Liver (tissue), 9 donors: ENCODE results near the gene STX5. TPM values are rescaled to one million over a fixed set of nuclear protein-coding genes. Genes with fewer than 3 reads are reported as not detected.

Experiments
- DNase-seq: peaks from one replicate; pipeline ENCODE4 v3.0.0-alpha.2; 2017; ENCODE audit warnings: low spot score
- H3K27ac ChIP-seq, 2 donors: one replicate each; pipeline ENCODE4 v1.7.0; 2013; ENCODE audit warnings: inconsistent platforms in 2 of 2, low read length in 2 of 2, control low read depth in 1 of 2, low read depth in 1 of 2, mild to moderate bottlenecking in 1 of 2
- H3K27me3 ChIP-seq, 4 donors: one replicate each; pipeline versions ENCODE4 v1.6.1 to v1.7.0; 2013; ENCODE audit warnings: low read length in 3 of 4, inconsistent platforms in 1 of 4, mild to moderate bottlenecking in 1 of 4, moderate library complexity in 1 of 4; ENCODE audit not compliant: control insufficient read depth in 4 of 4, insufficient read depth in 4 of 4
- H3K36me3 ChIP-seq, 4 donors: one replicate each; pipeline versions ENCODE4 v1.6.1 to v1.7.0; 2013; ENCODE audit warnings: low read length in 3 of 4, mild to moderate bottlenecking in 3 of 4, low read depth in 1 of 4, moderate library complexity in 1 of 4; ENCODE audit not compliant: control insufficient read depth in 4 of 4, insufficient read depth in 3 of 4
- H3K4me1 ChIP-seq, 4 donors: one replicate each; pipeline versions ENCODE4 v1.6.1 to v1.7.0; 2013; ENCODE audit warnings: low read length in 3 of 4, mild to moderate bottlenecking in 3 of 4, moderate library complexity in 1 of 4; ENCODE audit not compliant: control insufficient read depth in 4 of 4, insufficient read depth in 4 of 4
- H3K4me3 ChIP-seq, 3 donors: one replicate each; pipeline versions ENCODE4 v1.6.1 to v1.7.0; 2013; ENCODE audit warnings: low read length in 3 of 3, control low read depth in 1 of 3, low read depth in 1 of 3, mild to moderate bottlenecking in 1 of 3
- H3K9ac ChIP-seq, 2 donors: one replicate each; pipeline ENCODE4 v1.7.0; 2013; ENCODE audit warnings: low read length in 2 of 2, mild to moderate bottlenecking in 2 of 2, moderate library complexity in 2 of 2, control low read depth in 1 of 2, low read depth in 1 of 2
- H3K9me3 ChIP-seq, 4 donors: one replicate each; pipeline versions ENCODE4 v1.6.1 to v1.7.0; 2013; ENCODE audit warnings: low read length in 3 of 4; ENCODE audit not compliant: control insufficient read depth in 4 of 4
- ATF3 ChIP-seq: IDR thresholded peaks from 2 replicates; pipeline ENCODE4 v1.6.1; 2016; ENCODE audit warnings: antibody characterized with exemption
- CTCF ChIP-seq: fragments of 150-350 bp; IDR thresholded peaks from 2 replicates; pipeline ENCODE4 v1.5.1; 2017; ENCODE audit warnings: improper control_type of control experiment, low read depth, low read length; ENCODE audit not compliant: missing input control
- EGR1 ChIP-seq, 2 donors: IDR thresholded peaks; 2 replicates each; pipeline ENCODE4 v1.6.1; 2016 to 2018; ENCODE audit warnings: antibody characterized with exemption in 2 of 2, low read depth in 2 of 2
- FOXA1 ChIP-seq: IDR thresholded peaks from 2 replicates; pipeline ENCODE4 v1.6.1; 2016; ENCODE audit warnings: antibody characterized with exemption
- FOXA2 ChIP-seq: IDR thresholded peaks from 2 replicates; pipeline ENCODE4 v1.6.1; 2016; ENCODE audit warnings: antibody characterized with exemption
- GABPA ChIP-seq, 2 donors: IDR thresholded peaks in 1 of 2; conservative IDR thresholded peaks in 1 of 2; 2 replicates each; pipeline ENCODE4 v1.6.1; 2016; ENCODE audit warnings: antibody characterized with exemption in 2 of 2, mild to moderate bottlenecking in 1 of 2, moderate library complexity in 1 of 2
- HNF4A ChIP-seq, 2 donors: conservative IDR thresholded peaks; 2 replicates each; pipeline ENCODE4 v1.6.1; 2016; ENCODE audit warnings: antibody characterized with exemption in 2 of 2, mild to moderate bottlenecking in 2 of 2
- HNF4G ChIP-seq: IDR thresholded peaks from 2 replicates; pipeline ENCODE4 v1.6.1; 2016; ENCODE audit warnings: antibody characterized with exemption
- JUND ChIP-seq, 2 donors: IDR thresholded peaks; 2 replicates each; pipeline ENCODE4 v1.6.1; 2016; ENCODE audit warnings: antibody characterized with exemption in 2 of 2
- NR2F2 ChIP-seq: IDR thresholded peaks from 2 replicates; pipeline ENCODE4 v1.6.1; 2016; ENCODE audit warnings: antibody characterized with exemption
- RAD21 ChIP-seq, 2 donors: IDR thresholded peaks; 2 replicates each; pipeline ENCODE4 v1.6.1; 2016; ENCODE audit warnings: antibody characterized with exemption in 2 of 2, mild to moderate bottlenecking in 2 of 2
- RXRA ChIP-seq, 2 donors: IDR thresholded peaks; 2 replicates each; pipeline ENCODE4 v1.6.1; 2017 to 2018; ENCODE audit warnings: antibody characterized with exemption in 2 of 2, mild to moderate bottlenecking in 1 of 2
- SP1 ChIP-seq: IDR thresholded peaks from 2 replicates; pipeline ENCODE4 v1.6.1; 2018; ENCODE audit warnings: antibody characterized with exemption, mild to moderate bottlenecking
- TAF1 ChIP-seq: conservative IDR thresholded peaks from 2 replicates; pipeline ENCODE4 v1.6.1; 2016; ENCODE audit warnings: antibody characterized with exemption, mild to moderate bottlenecking
- YY1 ChIP-seq: IDR thresholded peaks from 2 replicates; pipeline ENCODE4 v1.6.1; 2016; ENCODE audit warnings: antibody characterized with exemption, mild to moderate bottlenecking
- WGBS: extraction: QIAGEN DNeasy Blood & Tissue Kit; methylation state at CpG from one replicate; pipeline ENCODE4 v1.1.7; 2013; 5-methylcytosine and 5-hydroxymethylcytosine counted together
- polyA plus RNA-seq, 2 donors: library from polyadenylated mRNA; stranded (reverse) in 1 of 2; unstranded in 1 of 2; fragments of 200-250 nt in 1 of 2; fragments of >200 nt in 1 of 2; fragmentation: Nextera tagmentation in 1 of 2; extraction: Ambion mirVana in 1 of 2; gene quantifications; one replicate each; pipeline versions ENCODE4 v1.2.1 to v1.2.3, GENCODE V29; 2013 to 2015
- total RNA-seq, 2 donors: library from RNA; depleted of rRNA; stranded (reverse); fragments of >200 nt; gene quantifications; one replicate each; pipeline ENCODE4 v1.2.3, GENCODE V29; 2014
- TF ChIP-seq, protein P1 (sequence below): IDR thresholded peaks from 2 replicates; pipeline ENCODE4 v1.6.1; 2016; ENCODE audit warnings: antibody characterized with exemption
- TF ChIP-seq, protein P2 (sequence below): IDR thresholded peaks from 2 replicates; pipeline ENCODE4 v1.6.1; 2016; ENCODE audit warnings: antibody characterized with exemption, mild to moderate bottlenecking
- TF ChIP-seq, protein P3 (sequence below): IDR thresholded peaks from 2 replicates; pipeline ENCODE4 v1.6.1; 2016; ENCODE audit warnings: antibody characterized with exemption
- donor health status: healthy.
- donor health status: healthy.
- donor health status: healthy.
- donor health status: healthy.
- donor health status: healthy.

STX5 gene
- total and polyA plus RNA-seq, 4 donors = 13.6 to 34.1 (median 26.1) TPM

- peaks cover 0 to 36% (median 30%) of the 10 kb centered on the region in 4 donors for H3K4me1 ChIP-seq
- peak; percentile 93 for DNase-seq
- peak within 1 kb of the TSS; percentile 97 to 98 for H3K9ac ChIP-seq
- H3K36me3 ChIP-seq = peaks cover 4 to 33% (median 28%) of the 10 kb centered on the region in 4 donors
- H3K4me3 ChIP-seq = peak within 1 kb of the TSS; percentile 86 to 99 (median 88)
- peak within 1 kb of the TSS; percentile 95 to 96 for H3K27ac ChIP-seq
- WGBS = under 1% methylated on average over 69 of the region's 69 CpGs
- TF ChIP-seq RAD21 (IDR thresholded peaks at IDR 0.05) (peak; percentile 67 to 73), HNF4G (no peak), NR2F2 (no peak), FOXA1 (no peak), ATF3 (no peak), SP1 (peak; percentile 65), TAF1 (peak; percentile 89), JUND (IDR thresholded peaks at IDR 0.05) (no peak), GABPA (IDR thresholded peaks at IDR 0.05 in 1 of 2, conservative IDR thresholded peaks at IDR 0.05 in 1 of 2) (peak in 1 of 2 donors; percentile 59), EGR1 (IDR thresholded peaks at IDR 0.05; ENCODE audit: low read depth in 2 of 2) (peak in 1 of 2 donors; percentile 93), FOXA2 (no peak), CTCF (peak; percentile 56), HNF4A (conservative IDR thresholded peaks at IDR 0.05) (peak; percentile 55 to 60), RXRA (IDR thresholded peaks at IDR 0.05) (peak; percentile 15 to 20), YY1 (peak; percentile 96)
- TF ChIP-seq, protein P1, sequence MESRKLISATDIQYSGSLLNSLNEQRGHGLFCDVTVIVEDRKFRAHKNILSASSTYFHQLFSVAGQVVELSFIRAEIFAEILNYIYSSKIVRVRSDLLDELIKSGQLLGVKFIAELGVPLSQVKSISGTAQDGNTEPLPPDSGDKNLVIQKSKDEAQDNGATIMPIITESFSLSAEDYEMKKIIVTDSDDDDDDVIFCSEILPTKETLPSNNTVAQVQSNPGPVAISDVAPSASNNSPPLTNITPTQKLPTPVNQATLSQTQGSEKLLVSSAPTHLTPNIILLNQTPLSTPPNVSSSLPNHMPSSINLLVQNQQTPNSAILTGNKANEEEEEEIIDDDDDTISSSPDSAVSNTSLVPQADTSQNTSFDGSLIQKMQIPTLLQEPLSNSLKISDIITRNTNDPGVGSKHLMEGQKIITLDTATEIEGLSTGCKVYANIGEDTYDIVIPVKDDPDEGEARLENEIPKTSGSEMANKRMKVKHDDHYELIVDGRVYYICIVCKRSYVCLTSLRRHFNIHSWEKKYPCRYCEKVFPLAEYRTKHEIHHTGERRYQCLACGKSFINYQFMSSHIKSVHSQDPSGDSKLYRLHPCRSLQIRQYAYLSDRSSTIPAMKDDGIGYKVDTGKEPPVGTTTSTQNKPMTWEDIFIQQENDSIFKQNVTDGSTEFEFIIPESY = peak; percentile 24
- TF ChIP-seq, protein P2, sequence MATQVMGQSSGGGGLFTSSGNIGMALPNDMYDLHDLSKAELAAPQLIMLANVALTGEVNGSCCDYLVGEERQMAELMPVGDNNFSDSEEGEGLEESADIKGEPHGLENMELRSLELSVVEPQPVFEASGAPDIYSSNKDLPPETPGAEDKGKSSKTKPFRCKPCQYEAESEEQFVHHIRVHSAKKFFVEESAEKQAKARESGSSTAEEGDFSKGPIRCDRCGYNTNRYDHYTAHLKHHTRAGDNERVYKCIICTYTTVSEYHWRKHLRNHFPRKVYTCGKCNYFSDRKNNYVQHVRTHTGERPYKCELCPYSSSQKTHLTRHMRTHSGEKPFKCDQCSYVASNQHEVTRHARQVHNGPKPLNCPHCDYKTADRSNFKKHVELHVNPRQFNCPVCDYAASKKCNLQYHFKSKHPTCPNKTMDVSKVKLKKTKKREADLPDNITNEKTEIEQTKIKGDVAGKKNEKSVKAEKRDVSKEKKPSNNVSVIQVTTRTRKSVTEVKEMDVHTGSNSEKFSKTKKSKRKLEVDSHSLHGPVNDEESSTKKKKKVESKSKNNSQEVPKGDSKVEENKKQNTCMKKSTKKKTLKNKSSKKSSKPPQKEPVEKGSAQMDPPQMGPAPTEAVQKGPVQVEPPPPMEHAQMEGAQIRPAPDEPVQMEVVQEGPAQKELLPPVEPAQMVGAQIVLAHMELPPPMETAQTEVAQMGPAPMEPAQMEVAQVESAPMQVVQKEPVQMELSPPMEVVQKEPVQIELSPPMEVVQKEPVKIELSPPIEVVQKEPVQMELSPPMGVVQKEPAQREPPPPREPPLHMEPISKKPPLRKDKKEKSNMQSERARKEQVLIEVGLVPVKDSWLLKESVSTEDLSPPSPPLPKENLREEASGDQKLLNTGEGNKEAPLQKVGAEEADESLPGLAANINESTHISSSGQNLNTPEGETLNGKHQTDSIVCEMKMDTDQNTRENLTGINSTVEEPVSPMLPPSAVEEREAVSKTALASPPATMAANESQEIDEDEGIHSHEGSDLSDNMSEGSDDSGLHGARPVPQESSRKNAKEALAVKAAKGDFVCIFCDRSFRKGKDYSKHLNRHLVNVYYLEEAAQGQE = peak; percentile 93
- TF ChIP-seq, protein P3, sequence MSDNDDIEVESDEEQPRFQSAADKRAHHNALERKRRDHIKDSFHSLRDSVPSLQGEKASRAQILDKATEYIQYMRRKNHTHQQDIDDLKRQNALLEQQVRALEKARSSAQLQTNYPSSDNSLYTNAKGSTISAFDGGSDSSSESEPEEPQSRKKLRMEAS = no peak
- no peaks in the 10 kb centered on the region for H3K27me3 ChIP-seq
- H3K9me3 ChIP-seq = no peaks in the 10 kb centered on the region
Measured at GRCh38 chr11:62880803-62881578, 49.1 kb upstream of the STX5 start, which contains the start of gene SLC3A2. Gene SLC3A2, plus strand, starts transcription at chr11:62880896. Its CDS starts 128 bp downstream, at chr11:62881024.
